Activated gamma-delta T cell treated with Interleukin-2 at 50 U/mL for 16 hours (primary cell): ENCODE results near the gene NKAIN2.

Experiments used
- DNase-seq: peaks from one replicate; pipeline ENCODE4 v3.0.0-alpha.2; 2020

NKAIN2 gene

DNA sequence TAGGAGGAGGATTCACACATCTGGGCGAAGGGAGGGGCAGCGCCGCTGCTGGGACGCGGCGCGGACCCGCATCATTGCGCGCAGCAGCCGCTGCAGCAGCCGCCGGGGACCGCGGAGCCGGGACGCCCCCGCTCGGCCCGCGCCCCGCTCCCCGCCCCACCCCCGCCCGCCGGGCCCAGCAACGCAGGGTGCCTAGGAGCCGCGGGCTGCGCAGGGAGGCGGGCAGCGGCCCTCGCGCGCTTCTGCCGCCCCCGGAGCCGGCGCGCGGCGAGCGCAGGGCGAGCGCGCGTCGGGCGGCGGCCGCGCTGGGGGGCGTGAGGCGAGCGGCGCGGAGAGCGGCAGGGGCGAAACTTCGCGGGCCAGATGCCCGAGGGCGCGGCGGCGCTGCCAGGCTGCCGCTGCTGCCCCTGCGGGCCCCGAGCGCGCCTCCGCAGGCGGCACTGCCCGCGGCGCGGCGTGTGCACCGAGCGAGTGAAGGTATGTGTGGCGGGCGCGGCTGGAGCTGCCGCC lies at the start of gene NKAIN2:
Gene NKAIN2, plus strand, starts transcription at position 362 of the 510 bp plus-strand sequence.
- DNase-seq: no peak

DNA sequence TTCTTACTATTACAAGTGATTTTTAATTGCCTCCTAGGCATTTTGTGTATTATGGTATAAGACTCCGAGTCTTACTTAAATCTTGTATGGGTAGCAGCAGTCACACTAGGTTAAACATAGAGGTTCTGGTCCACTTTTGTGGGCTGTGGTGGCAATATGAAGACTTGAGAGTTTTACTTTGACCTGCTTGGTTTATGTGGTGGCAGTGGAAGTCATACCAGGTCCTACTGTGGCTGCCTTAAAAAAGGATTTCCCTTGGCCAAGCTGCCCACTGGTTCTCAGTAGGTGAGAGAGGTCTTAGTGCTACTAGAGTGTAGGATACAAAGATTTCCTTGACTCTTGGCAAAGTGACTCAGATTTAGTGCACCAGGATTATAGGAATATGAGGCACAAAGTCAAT lies 44.2 kb upstream of the NKAIN2 start:
- no peak for DNase-seq

DNA sequence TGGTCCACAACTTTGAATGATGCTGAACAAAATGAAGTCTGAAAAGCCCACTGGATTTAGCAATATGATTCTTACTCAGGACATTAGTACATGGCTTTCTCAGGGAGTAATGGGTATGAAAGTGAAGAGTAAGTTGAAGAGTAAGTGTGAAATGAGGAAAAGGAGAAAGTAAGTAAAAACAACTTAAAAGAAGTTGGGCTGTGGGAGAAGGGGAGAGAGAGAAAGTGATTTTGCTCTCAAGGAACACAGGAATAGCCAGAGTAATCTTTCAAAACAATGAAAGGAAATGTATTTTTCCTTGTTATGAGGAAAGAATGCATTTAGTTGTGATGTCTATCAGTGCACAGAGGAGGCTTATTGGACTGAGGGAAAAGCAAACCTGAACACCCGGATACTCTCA lies 39.8 kb upstream of the NKAIN2 start:
- DNase-seq: no peak

GRCh38 chr6:123764722-123765121 lies 38.9 kb upstream of the NKAIN2 start:
- no peak for DNase-seq

DNA sequence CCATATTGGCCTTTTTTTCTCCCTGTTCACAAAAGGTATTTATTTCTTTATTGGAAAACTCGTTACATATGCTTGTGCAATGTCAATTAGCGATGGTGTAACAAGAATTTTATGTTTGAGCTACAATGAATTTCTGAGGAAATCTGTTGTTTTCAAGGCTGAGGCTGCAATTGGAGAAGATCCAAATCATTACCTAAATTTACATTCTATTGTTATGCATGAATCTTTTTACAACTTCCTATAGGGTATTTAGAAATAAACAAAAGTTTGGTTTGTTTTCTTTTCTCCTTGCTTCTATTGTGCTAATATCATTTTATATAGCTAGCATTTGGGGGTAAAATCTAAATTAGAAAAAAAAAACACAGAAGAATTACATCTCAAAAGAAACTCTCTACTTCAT lies 34.7 kb upstream of the NKAIN2 start:
- no peak for DNase-seq

GRCh38 chr6:123769431-123769830 lies 34.2 kb upstream of the NKAIN2 start:
- no peak for DNase-seq

DNA sequence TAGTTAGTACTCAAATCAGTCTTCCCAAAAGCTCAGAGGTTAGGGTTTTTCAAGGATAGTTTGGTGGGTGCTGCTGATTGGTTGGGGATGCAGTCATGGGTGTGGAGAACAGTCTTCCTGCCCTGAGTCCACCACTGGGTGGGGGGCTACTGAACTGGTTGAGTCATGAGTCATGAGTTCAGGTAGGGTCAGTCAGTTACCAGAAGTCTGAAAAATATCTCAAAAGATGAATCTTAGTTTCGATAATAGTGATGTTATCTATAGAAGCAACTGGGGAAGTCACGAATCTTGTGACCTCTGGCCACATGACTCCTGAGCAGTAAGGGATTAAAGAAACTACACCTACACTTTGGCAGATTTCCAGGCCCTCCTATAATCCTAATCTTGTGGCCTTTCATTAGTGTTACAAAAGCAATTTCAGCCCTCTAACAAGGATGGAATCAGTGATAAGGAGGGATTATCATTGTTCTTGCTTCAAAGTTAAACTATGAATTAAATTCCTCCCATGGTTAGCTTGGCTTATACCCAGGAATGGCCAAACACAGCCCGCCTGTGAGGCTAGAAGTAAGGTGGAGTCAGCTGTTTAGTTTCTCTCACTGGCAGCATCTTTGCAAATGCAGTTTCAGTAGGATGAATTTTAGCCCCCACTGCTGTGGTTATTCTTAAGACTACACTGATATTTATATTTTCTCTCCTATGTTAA lies 33.3 kb upstream of the NKAIN2 start:
- DNase-seq: no peak

- no peak for DNase-seq
Observed at GRCh38 chr6:123771126-123771525, 32.5 kb upstream of the NKAIN2 start.

DNA sequence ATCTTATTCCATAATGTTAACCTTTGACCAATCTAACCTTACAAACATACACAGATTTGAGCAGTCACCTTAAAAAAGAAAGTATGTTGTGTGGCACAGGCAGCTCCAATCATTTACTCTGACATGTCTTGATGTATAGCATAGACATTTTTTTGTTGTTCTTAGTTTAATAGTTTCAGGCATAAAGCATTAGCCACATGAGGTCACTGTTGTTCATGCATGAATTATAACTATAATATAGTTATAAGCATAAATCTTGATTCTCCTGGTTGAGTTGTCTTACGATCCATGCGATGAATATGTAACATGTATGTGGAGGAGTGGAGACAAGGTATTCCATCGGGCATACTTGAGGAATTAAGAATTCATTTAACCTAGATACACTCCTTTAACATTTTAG lies 26.1 kb upstream of the NKAIN2 start:
- no peak for DNase-seq

- DNase-seq: no peak
Observed at GRCh38 chr6:123780021-123780420, 23.6 kb upstream of the NKAIN2 start.

DNA sequence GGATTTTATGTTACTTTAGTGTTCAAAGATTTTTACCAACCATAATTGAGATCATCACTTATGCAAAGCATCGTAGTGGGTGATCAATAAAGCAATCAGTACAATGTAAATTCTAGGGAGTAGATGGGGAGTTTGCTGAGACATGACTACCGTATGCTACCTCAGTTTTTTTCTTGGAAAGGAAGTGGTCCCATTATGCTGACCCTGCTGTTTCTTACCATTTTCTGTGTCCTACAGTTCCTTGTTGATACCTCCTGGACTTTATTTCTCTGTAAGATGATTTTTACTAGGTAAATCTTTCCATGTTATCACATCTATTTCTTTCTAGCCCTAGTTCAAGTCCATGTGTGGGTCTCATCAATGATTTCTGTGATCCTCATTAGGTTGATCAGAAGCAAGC lies 19.3 kb upstream of the NKAIN2 start:
- DNase-seq: no peak

DNA sequence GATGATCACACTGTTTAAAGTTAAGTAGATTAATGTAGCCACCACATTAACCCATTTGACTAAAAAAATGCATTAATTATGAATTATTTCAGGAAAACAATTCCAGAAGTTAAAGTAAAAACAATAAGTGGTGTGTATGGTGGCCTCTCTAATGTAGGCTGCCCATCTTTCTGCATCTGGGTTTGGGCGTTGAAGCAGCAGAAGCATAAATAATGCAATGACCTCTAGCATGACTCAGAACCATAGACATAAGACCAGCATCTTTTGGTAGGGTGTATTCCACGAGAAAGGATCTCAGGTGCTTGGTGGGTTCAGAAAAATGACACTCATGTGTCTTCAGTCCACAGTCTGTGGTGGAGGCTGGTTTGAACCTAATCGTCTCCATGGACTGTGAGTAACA lies 18.6 kb upstream of the NKAIN2 start:
- DNase-seq: no peak

DNA sequence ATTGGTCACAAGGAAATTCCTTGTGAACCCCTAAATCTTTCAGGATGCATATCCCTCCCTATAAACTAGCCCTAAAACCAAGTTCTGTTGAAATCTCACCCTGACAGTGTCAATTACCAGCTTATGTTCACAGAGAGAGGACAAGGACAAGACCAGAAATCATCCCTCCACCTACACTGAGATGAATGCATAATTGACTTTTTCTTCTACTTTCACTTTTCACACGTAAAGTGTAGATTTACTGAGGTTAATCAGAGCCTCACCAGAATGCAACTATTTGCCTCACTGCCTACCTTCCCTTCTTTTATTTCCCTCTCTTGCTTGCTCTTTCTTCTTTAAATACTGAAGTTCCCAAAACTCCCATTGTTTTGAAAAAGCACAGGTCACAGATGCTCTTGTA lies 15.3 kb upstream of the NKAIN2 start:
- no peak for DNase-seq

GRCh38 chr6:123794190-123794589 lies 9.5 kb upstream of the NKAIN2 start:
- no peak for DNase-seq

DNA sequence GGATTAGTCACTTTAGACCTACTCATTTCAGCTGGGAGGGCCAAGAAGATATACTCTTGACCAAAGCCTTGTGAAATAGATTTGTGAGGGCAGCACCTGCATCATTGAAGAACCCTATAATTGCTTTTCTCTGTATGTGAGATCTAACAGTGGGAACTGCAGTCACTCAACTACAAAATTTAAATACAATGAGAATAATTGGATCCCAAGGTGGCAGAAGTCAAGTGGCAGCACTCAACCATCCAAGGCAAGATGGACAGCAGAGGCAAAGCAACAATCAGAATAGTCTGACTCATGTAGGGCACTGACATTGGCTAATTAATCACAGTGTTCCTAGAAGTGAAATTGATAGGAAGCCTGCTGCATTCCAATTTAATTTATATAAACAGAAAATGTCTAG lies 8.9 kb upstream of the NKAIN2 start:
- DNase-seq: no peak

DNA sequence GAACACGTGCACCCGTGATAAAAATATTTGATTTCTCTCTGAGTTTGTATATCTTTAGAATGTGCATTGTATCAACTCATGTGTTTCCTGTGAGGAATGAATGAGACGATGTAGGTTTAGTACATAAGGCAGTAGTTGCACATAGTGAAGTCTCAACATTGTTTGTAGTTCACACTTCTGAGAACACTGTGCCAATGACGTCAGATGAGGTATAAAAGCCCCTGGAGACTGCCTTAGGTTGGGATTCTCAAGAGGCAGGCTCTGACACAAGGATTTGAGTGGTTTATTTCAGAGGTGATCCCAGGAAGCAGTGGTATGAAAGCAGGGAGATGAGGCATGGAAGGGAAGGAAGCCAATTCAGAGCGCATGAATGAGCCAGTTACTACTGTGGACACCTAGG lies 2.6 kb upstream of the NKAIN2 start:
- no peak for DNase-seq

DNA sequence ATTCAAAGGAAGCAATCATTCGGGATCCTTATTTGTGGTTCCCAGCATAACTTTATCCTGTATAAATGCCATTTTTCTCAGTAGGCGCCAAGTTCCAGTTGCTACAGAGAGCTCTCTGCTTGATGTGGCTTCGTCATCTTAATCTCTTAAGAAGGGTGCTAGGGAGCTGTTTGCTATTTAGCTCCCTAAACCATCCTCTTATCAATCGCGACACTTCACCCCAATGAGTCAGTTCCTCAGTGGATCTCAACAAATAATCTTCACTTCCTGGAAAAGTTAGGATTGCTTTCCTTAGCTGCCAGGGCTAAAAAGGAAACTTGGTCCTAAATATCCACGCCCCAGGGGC lies 1.3 kb upstream of the NKAIN2 start:
- DNase-seq: no peak

- peak; percentile 30 for DNase-seq
Observed at GRCh38 chr6:123802697-123803503, 765 bp upstream of the NKAIN2 start.

- DNase-seq: no peak
Observed at GRCh38 chr6:123804014-123804786, 535 bp downstream of the NKAIN2 start.

GRCh38 chr6:123804787-123805540 lies 1.3 kb downstream of the NKAIN2 start:
- no peak for DNase-seq

GRCh38 chr6:123805921-123806320 lies 2.3 kb downstream of the NKAIN2 start:
- no peak for DNase-seq

GRCh38 chr6:123806561-123806960 lies 2.9 kb downstream of the NKAIN2 start:
- no peak for DNase-seq

- no peak for DNase-seq
Observed at GRCh38 chr6:123808556-123808955, 4.9 kb downstream of the NKAIN2 start.
